Loucy (cell line): ENCODE results near the gene GOLGA8S.

Experiments
- H2AFZ ChIP-seq: fragments of 200-600 bp; sonication (generic); 2 replicates; pipeline ENCODE4 v1.6.0; 2016; ENCODE audit warnings: antibody characterized with exemption, mild to moderate bottlenecking, low read length, moderate library complexity
- H3F3A ChIP-seq: fragments of 200-600 bp; 2 replicates; pipeline ENCODE4 v1.6.0; 2016; ENCODE audit warnings: antibody characterized with exemption, low read depth, mild to moderate bottlenecking
- H3K27me3 ChIP-seq: fragments of 200-600 bp; sonication (generic); 2 replicates; pipeline ENCODE4 v1.6.1; 2014; ENCODE audit warnings: low read length, mild to moderate bottlenecking; ENCODE audit not compliant: insufficient read depth, poor library complexity, severe bottlenecking
- H3K36me3 ChIP-seq: fragments of 200-600 bp; sonication (generic); 2 replicates; pipeline ENCODE4 v1.6.1; 2016; ENCODE audit warnings: low read length; ENCODE audit not compliant: insufficient read depth
- H3K4me1 ChIP-seq: fragments of 200-600 bp; sonication (generic); 2 replicates; pipeline ENCODE4 v1.5.1; 2014; ENCODE audit warnings: low read length, mild to moderate bottlenecking; ENCODE audit not compliant: insufficient read depth, poor library complexity, severe bottlenecking
- H3K4me2 ChIP-seq: fragments of 200-600 bp; sonication (generic); 2 replicates; pipeline ENCODE4 v1.6.0; 2014; ENCODE audit warnings: antibody characterized with exemption, low read length, low read depth, mild to moderate bottlenecking; ENCODE audit not compliant: poor library complexity, severe bottlenecking
- H3K4me3 ChIP-seq: fragments of 200-600 bp; sonication (generic); 2 replicates; pipeline ENCODE4 v1.5.1; 2014; ENCODE audit warnings: low read length, mild to moderate bottlenecking, mixed read lengths; ENCODE audit not compliant: poor library complexity, severe bottlenecking
- H3K79me2 ChIP-seq: fragments of 200-600 bp; sonication (generic); 2 replicates; pipeline ENCODE4 v1.6.1; 2014; ENCODE audit warnings: low read length; ENCODE audit not compliant: insufficient read depth
- H3K9ac ChIP-seq: fragments of 200-600 bp; sonication (generic); 2 replicates; pipeline ENCODE4 v1.6.0; 2014; ENCODE audit warnings: mild to moderate bottlenecking, low read depth, low read length, moderate library complexity; ENCODE audit not compliant: poor library complexity, severe bottlenecking
- H3K9me2 ChIP-seq: fragments of 200-600 bp; sonication (generic); replicated peaks from 2 replicates; pipeline ENCODE4 v1.6.1; 2016; ENCODE audit warnings: low read depth, low read length, mixed read lengths
- H3K9me3 ChIP-seq: fragments of 200-600 bp; sonication (generic); 2 replicates; pipeline ENCODE4 v1.6.1; 2014; ENCODE audit warnings: mild to moderate bottlenecking, antibody characterized with exemption, low read length, low read depth; ENCODE audit not compliant: insufficient read depth
- H4K20me1 ChIP-seq: fragments of 200-600 bp; sonication (generic); 2 replicates; pipeline ENCODE4 v1.6.0; 2014; ENCODE audit warnings: antibody characterized with exemption, low read length, mild to moderate bottlenecking; ENCODE audit not compliant: insufficient read depth, poor library complexity, severe bottlenecking
- CTCF ChIP-seq: fragments of 200-600 bp; sonication (generic); conservative IDR thresholded peaks from 2 replicates; pipeline ENCODE4 v1.5.1; 2014; ENCODE audit warnings: mild to moderate bottlenecking, antibody characterized with exemption, low read length
- EZH2phosphoT487 ChIP-seq: fragments of 200-600 bp; IDR thresholded peaks from 2 replicates; pipeline ENCODE4 v1.6.1; 2018; ENCODE audit warnings: antibody characterized with exemption, mild to moderate bottlenecking, moderate library complexity, borderline replicate concordance

The GOLGA8S gene

GRCh38 chr15:23387621-23388190 is 33.2 kb downstream of the GOLGA8S start:
- Histone ChIP-seq H3K36me3 (no peaks in the 10 kb centered on the region), H3K27me3 (no peaks in the 10 kb centered on the region), H3K9ac (no peak overlapping the region), H3K4me1 (no peaks in the 10 kb centered on the region), H3K9me2 (no peaks in the 10 kb centered on the region), H3K79me2 (no peaks in the 10 kb centered on the region), H2AFZ (no peak overlapping the region), H3K9me3 (no peaks in the 10 kb centered on the region), H4K20me1 (no peaks in the 10 kb centered on the region), H3K4me3 (no peak overlapping the region), H3K4me2 (no peak overlapping the region), H3F3A (no peaks in the 10 kb centered on the region)
- TF ChIP-seq EZH2phosphoT487 (no peak), CTCF (no peak)

GRCh38 chr15:23395030-23395692 is 40.6 kb downstream of the GOLGA8S start:
- Histone ChIP-seq H3K4me1 (no peaks in the 10 kb centered on the region), H3K4me2 (no peak overlapping the region), H3K9me3 (peaks cover 5% of the 10 kb centered on the region; the same call in 1 of the 2 replicates), H3K79me2 (no peaks in the 10 kb centered on the region), H3F3A (no peaks in the 10 kb centered on the region), H3K9ac (no peak overlapping the region), H4K20me1 (no peaks in the 10 kb centered on the region), H3K27me3 (no peaks in the 10 kb centered on the region), H3K4me3 (no peak overlapping the region), H3K36me3 (no peaks in the 10 kb centered on the region), H3K9me2 (no peaks in the 10 kb centered on the region), H2AFZ (no peak overlapping the region)
- TF ChIP-seq CTCF (no peak), EZH2phosphoT487 (no peak)

- no peaks in the 10 kb centered on the region for H3K27me3 ChIP-seq
- H3K79me2 ChIP-seq = no peaks in the 10 kb centered on the region
- H3K9ac ChIP-seq = no peak overlapping the region
- no peaks in the 10 kb centered on the region for H3K36me3 ChIP-seq
- H3K9me3 ChIP-seq = peaks cover 5% of the 10 kb centered on the region; the same call in 1 of the 2 replicates
- H3K9me2 ChIP-seq = no peaks in the 10 kb centered on the region
- H3F3A ChIP-seq = no peaks in the 10 kb centered on the region
- no peak overlapping the region for H2AFZ ChIP-seq
- H3K4me3 ChIP-seq = no peak overlapping the region
- no peaks in the 10 kb centered on the region for H3K4me1 ChIP-seq
- no peak overlapping the region for H3K4me2 ChIP-seq
- no peaks in the 10 kb centered on the region for H4K20me1 ChIP-seq
- TF ChIP-seq CTCF = no peak
- TF ChIP-seq EZH2phosphoT487 = no peak
These were observed 41.3 kb downstream of the GOLGA8S start for GRCh38 chr15:23395832-23396231.
